NCI-H128 (cell line): ENCODE data around the gene TEDDM1.
"Not testable (repeated sequence)": the region's sequence is repeated elsewhere in the genome, so short reads cannot be mapped to it uniquely, and the experiment has no call there.

Source experiments
- DNase-seq: peaks from one replicate; lab custom pipeline; 2025; ENCODE audit not compliant: unreplicated experiment; lab: John Stamatoyannopoulos, UW

Gene TEDDM1

DNA sequence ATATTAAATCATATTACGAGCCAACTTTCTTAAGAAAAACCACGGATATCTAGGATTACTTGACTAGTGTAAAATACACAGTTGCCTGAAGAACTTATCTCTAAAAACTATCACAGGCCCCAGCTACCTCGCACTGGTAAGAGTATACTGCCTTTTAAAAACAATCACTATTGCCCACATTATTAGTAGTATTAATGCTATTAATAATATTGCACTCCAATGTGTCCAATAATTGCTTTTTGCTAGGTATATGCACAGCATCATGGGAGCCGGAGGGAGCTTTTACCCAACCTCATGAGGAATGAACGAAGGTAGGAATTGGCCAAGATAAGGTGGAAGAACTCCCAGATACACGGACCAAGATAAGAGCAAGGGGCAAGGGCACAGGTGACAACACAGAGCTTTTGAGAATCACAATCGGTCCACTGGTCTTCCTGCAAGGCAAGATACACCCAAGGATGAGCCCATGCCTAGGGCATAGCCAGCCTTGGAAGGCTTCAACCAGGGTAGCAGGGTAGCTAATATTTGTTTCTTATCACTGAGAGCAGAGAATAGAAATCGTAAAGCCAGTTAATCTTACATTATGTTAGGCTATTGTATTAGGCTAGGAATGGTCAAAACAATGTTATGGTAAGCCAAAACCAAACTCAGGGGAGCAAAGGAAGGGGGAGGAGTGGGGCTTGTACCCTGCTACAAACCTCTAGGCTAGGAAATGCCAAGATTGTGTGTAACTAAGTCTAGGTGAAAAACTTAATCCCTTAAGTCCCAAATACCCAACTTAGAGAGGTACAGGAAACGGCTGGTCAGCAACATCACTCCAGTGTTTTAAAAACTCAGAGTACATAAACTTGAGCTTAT, 18.3 kb downstream of the TEDDM1 start:
- DNase-seq = no peak

GRCh38 chr1:182380199-182380598, 20.3 kb downstream of the TEDDM1 start:
- no peak for DNase-seq

DNA sequence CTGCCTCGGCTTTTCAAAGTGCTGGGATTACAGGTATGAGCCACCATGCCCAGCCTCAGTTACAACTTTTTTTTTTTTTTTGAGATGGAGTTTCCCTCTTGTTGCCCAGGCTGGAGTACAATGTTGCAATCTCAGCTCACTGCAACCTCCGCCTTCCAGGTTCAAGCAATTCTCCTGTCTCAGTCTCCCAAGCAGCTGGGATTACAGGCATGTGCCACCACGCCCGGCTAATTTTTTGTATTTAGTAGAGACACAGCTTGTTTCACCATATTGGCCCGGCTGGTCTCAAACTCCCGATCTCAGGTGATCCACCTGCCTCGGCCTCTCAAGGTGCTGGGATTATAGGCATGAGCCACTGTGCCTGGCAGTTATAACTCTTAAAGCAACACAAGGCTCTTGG, 20.7 kb downstream of the TEDDM1 start:
- DNase-seq = not testable (repeated sequence)

DNA sequence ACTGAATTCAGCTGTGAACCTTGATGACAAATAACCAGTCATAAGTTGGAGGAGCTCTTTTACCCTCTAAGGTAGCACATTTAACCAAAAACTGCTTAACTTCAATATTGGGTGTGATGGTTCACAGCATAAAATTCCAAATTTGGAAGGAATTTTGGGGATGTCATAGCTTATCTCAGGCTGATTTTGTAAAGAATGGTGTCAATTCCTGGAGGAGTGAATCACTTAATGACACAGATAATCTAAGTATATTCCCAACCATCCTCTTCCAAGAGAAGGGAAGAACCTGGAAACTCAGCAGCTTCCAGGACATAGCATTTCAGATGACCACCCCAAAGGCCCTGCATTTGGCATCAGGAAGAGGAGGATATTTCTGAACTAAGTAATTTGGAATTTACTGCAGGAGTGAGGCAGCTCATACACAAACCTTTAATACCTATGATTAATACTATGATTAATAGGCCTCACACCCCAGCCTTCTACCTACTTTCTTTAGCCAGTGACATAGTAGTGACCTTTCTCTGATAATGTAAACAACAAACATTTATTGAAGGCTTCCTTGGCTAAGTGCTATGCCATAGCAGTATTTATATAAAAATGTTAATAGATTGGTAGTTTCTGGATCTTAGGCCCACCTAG, 23.4 kb downstream of the TEDDM1 start:
- DNase-seq = no peak

- DNase-seq = no peak
These were observed 26.2 kb downstream of the TEDDM1 start for GRCh38 chr1:182374101-182374834.

- DNase-seq = no peak
These were observed 29.9 kb downstream of the TEDDM1 start for GRCh38 chr1:182370532-182370931.

- DNase-seq = no peak
These were observed 31.6 kb downstream of the TEDDM1 start for GRCh38 chr1:182368903-182369302.

DNA sequence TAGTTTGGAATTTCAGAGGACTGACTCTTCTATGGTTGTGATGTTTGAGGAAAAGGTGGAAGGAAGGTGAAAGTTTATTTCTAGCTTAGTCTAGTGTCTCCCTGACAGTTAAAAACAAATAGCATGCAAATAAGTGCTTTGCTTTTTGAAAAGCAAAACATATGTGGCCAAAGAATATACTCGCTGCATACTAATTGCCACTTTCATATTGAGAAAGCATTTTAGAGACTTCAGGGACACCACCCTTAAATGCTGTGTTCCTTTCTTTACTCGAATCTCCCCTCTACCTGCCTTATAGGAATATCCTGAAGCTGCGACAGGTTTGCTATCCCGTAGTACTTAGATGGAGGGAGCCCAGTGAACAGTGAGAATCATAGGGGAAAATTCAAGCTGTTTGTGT, 32.1 kb downstream of the TEDDM1 start:
- DNase-seq = no peak

DNA sequence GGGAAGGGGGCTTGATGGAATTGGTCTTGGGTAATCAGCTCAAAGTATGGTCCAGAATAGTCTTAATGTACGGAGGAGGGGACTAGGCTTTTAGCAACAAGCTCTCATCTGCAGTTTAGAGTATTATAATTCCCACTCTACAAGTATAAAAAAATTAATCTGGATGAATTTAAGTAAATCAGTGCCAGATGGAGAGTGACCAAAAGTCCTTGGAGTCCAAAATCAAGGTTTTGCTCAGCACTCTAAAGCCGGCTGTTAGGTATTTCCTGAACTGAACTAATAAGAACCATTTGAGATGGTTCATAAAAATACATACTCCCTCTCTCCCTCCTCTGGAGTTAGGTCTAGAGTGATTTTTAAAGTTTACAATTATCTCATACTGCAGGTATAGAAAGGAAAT, 32.5 kb downstream of the TEDDM1 start:
- DNase-seq = no peak

DNA sequence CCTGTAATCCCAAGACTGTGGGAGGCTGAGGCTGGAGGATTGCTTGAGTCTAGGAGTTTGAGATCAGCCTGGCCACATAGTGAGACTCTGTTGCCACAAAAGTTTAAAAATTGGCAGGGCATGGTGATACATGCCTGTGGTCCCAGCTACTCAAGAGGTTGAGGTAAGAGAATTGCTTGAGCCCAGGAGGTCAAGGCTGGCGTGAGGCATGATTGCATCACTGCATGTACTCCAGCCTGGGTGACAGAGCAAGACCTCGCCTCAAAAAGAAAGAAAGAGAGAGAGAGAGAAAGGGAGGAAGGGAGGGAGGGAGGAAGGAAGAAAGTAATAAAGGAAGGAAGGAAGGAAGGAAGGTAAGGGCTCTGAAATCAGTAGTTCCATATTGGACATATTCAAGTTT, 33.9 kb downstream of the TEDDM1 start:
- no peak for DNase-seq

- DNase-seq = no peak
These were observed 40.8 kb downstream of the TEDDM1 start for GRCh38 chr1:182359645-182360044.

- peak; percentile 53 for DNase-seq
These were observed 42.6 kb downstream of the TEDDM1 start for GRCh38 chr1:182357913-182358312.

GRCh38 chr1:182357171-182357570, 43.3 kb downstream of the TEDDM1 start:
- DNase-seq = no peak

DNA sequence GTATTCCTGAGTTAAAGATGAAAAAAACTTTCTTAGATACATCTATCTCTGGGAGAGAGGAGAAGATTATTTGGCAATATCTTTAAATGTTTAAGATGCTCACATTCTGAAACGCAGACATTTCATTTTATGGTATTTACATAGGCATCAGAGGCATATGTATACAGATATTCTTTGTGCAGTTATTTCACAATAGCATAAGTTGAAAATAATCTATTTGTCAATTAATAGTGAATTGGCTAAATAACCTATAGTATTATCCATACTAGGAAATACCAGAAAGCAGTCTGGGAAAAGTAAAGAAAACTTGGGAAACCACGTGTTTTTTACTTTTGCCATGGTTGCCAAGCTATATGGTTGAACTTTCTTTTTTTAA, 44.8 kb downstream of the TEDDM1 start:
- DNase-seq = no peak

- DNase-seq = no peak
These were observed 48.6 kb downstream of the TEDDM1 start for GRCh38 chr1:182351790-182352364.

DNA sequence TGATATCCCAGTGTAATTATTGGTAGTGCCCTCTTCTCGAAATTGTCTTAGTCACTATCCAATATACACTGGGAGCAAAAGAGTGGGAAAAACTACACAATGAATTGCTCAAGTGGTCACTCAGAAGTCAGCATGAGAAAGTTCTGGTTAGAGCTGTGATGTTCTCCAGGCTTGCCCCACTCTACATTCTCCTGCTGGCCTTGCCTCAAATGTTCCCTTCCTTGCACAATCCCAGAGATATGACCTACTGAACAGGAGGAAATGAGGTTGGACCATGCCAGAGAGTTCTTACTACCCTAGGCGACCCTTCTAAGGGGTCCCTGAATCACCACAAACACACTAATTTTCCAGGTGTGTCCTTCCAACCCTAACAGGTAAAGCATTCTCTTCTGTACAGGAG, 49.6 kb downstream of the TEDDM1 start:
- DNase-seq = no peak

DNA sequence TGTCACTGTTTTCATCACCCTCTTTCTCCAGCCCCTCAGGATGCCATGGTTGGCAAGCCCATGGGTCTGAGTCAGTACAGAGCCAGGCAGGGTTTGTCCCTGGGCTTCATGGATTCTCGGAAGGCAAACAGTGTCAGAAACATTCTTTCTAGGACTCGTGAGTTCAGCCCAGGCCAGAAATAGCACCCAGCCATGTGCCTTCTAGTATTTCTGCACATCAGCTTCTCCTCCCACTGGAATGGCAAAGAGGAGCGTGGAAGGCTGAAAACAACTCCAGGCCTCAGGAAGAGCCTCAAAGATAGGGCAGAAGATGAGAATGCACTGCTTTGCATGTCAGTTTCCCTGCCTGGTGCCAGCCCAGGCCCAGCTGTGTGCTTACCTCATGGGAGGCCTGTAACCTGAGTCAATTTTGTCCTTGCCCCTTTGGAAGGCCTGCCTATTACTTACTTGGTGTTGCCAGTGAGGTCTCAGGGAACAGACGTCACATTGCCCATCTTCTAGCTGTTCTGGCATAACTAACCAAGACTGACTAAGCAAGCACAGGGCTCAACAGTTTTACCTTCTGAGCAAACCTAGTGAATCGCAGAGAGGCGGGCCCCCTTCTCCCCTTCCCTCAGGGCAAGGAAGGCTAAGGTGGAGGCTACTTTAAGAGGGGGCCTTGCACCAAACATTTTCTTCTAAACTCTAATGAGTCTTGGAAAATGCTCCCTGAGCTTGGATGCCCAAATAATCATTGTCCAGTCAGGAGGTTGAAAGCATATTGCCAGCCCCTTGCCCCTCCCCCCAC, 51.3 kb downstream of the TEDDM1 start:
- no peak for DNase-seq
